ENCODE measurements around the gene MIGA1. TPM values are rescaled to one million over a fixed set of nuclear protein-coding genes. Genes with fewer than 3 reads are reported as not detected.

MIGA1 gene
- total RNA-seq, 1 donor from 2014 or later: 8.9 TPM

- TF ChIP-seq CTCF (conservative IDR thresholded peaks at IDR 0.05; ENCODE audit: low read depth, low read length): no peak
- DNase-seq (ENCODE audit: low read depth): no peak
- no peak overlapping the region for H3K4me3 ChIP-seq (ENCODE audit: low read depth, low read length)
Measured at GRCh38 chr1:77874804-77875445, 95.5 kb downstream of the MIGA1 start.

GRCh38 chr1:77876884-77877283 lies 97.4 kb downstream of the MIGA1 start:
- TF ChIP-seq CTCF (conservative IDR thresholded peaks at IDR 0.05; ENCODE audit: low read depth, low read length): no peak
- no peak overlapping the region for H3K4me3 ChIP-seq (ENCODE audit: low read depth, low read length)
- DNase-seq (ENCODE audit: low read depth): no peak

GRCh38 chr1:77881061-77881460 lies 101.6 kb downstream of the MIGA1 start:
- no peak overlapping the region for H3K4me3 ChIP-seq (ENCODE audit: low read depth, low read length)
- no peak for TF ChIP-seq CTCF (conservative IDR thresholded peaks at IDR 0.05; ENCODE audit: low read depth, low read length)
- DNase-seq (ENCODE audit: low read depth): no peak

GRCh38 chr1:77882411-77882810 lies 103.0 kb downstream of the MIGA1 start:
- no peak for TF ChIP-seq CTCF (conservative IDR thresholded peaks at IDR 0.05; ENCODE audit: low read depth, low read length)
- DNase-seq (ENCODE audit: low read depth): no peak
- no peak overlapping the region for H3K4me3 ChIP-seq (ENCODE audit: low read depth, low read length)

- no peak for TF ChIP-seq CTCF (conservative IDR thresholded peaks at IDR 0.05; ENCODE audit: low read depth, low read length)
- no peak for DNase-seq (ENCODE audit: low read depth)
- H3K4me3 ChIP-seq (ENCODE audit: low read depth, low read length): peak within 1 kb of the TSS; percentile 79
Measured at GRCh38 chr1:77888081-77888780, 108.8 kb downstream of the MIGA1 start, which contains the start of gene NEXN. TSS of gene NEXN (plus strand) at chr1:77888624. CDS start at chr1:77916107, 27,483 bp downstream.

GRCh38 chr1:77888781-77889642 lies 109.6 kb downstream of the MIGA1 start:
- H3K4me3 ChIP-seq (ENCODE audit: low read depth, low read length): peak overlapping the region; percentile 79
- no peak for TF ChIP-seq CTCF (conservative IDR thresholded peaks at IDR 0.05; ENCODE audit: low read depth, low read length)

More at GRCh38 chr1:77888781-77889642, 109.6 kb downstream of the MIGA1 start:
- peak; percentile 25 for DNase-seq (ENCODE audit: low read depth)
